HG03442 (cell line): ENCODE measurements around the gene C22orf39.
"Not testable (repeated sequence)": the region's sequence is repeated elsewhere in the genome, so short reads cannot be mapped to it uniquely, and the experiment has no call there.

Experiments
- ATAC-seq: cut with Tn5 transposase; IDR thresholded peaks from one replicate; pipeline ENCODE4 v1.9.1; 2021; ENCODE audit warnings: mild to moderate bottlenecking, moderate library complexity; ENCODE audit not compliant: unreplicated experiment

The C22orf39 gene

GRCh38 chr22:19455033-19455432 is 7.5 kb upstream of the C22orf39 start:
- ATAC-seq, result no peak

GRCh38 chr22:19454156-19454555 is 6.6 kb upstream of the C22orf39 start:
- no peak for ATAC-seq

- no peak for ATAC-seq
Observed at GRCh38 chr22:19453718-19454117, 6.2 kb upstream of the C22orf39 start.

- ATAC-seq, result no peak
Observed at GRCh38 chr22:19451570-19451969, 4.1 kb upstream of the C22orf39 start.

DNA sequence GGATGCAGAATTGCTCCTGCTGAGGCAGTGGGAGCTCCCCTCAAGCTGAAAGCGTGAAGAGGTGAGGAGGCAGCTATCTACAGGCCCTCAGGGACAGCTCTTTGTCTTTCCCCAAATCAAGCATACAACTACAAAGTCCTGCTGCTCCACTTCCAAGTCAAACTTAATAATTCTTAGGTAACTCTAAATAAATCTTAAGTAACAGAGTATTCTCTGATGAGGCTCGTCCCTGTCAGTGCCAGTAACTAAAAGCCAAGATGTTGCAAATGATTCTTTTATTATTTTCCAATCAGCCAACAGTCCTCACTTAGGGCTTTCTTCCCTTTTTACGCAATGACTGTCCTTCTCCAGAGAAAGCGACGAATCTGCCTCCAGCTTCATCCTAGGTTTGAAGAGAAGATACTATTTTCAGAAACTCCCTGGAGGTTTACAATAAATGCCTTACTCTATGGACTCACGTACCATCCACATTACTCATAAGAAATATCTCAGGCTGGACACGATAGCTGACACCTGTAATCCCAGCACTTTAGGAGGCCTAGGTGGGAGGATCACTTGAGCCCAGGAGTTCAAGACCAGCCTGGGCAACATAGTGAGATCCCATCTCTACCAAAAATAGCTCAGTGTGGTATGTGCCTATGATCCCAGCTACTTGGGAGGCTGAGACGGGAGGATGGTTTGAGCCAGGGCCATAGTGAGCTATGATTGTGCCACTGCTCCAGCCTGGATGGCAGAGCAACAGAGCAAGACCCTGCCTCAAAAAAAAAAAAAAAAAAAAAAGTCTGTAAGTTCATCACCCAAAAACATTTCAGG is 3.1 kb upstream of the C22orf39 start:
- ATAC-seq, result no peak

GRCh38 chr22:19449422-19449767 is 1.9 kb upstream of the C22orf39 start:
- ATAC-seq, result no peak

DNA sequence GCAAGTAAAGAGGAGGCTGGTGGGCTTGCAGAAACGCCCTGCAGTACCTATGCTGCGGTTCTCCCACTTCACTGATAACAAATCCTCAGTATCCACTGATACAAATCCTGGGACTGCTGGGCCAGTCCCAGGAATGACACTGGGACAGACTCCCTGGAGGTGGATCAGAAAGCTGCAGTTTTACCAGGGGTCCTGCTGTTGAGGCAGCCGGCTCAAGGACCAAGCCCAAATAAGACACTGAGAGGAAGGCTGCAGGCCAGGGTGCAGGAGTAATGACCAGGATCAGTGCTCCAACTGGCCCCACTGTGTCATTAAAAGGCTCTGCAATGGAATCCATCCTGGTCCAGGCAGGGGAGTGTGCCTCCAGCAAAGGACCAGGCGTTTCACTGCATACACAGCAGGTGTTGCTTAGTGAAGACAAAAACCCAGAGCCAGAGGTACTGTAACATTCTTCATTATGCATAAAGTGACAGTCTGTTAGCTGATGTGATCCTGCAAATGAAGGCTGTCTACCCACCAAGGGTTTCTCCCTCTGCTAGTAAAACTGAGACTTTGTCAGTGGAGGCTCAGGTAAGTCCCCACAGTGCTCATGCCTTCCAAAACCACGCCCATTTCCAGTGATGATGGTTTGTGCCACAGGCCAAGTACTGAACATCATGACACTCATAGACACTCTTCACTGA is 1.4 kb upstream of the C22orf39 start:
- peak; percentile 35 for ATAC-seq

GRCh38 chr22:19448076-19448607 is 631 bp upstream of the C22orf39 start:
- peak; percentile 26 for ATAC-seq

- no peak for ATAC-seq
Observed at GRCh38 chr22:19446603-19447329, 745 bp downstream of the C22orf39 start.

- ATAC-seq, result not testable (repeated sequence)
Observed at GRCh38 chr22:19445279-19445982, 2.1 kb downstream of the C22orf39 start.

- no peak for ATAC-seq
Observed at GRCh38 chr22:19443544-19444211, 3.8 kb downstream of the C22orf39 start.

DNA sequence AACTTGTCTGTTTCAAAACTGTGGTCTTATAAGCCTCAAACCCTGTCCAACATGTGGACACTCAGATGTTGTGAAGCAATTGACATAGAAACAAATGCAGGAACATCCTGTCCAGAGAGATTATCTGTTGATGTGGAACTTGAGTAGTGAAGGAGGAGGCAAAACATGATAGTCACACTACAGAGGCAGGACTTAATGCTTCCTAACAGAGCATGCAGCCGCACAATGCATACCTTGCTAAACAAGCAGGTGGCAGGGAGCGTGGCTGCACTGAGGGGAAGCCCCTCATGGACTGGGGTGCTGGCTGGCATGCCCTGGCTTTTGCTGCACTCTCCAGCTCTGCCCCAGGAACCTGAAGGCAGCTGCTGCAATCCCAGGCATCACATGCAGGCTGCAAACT is 5.3 kb downstream of the C22orf39 start:
- no peak for ATAC-seq

DNA sequence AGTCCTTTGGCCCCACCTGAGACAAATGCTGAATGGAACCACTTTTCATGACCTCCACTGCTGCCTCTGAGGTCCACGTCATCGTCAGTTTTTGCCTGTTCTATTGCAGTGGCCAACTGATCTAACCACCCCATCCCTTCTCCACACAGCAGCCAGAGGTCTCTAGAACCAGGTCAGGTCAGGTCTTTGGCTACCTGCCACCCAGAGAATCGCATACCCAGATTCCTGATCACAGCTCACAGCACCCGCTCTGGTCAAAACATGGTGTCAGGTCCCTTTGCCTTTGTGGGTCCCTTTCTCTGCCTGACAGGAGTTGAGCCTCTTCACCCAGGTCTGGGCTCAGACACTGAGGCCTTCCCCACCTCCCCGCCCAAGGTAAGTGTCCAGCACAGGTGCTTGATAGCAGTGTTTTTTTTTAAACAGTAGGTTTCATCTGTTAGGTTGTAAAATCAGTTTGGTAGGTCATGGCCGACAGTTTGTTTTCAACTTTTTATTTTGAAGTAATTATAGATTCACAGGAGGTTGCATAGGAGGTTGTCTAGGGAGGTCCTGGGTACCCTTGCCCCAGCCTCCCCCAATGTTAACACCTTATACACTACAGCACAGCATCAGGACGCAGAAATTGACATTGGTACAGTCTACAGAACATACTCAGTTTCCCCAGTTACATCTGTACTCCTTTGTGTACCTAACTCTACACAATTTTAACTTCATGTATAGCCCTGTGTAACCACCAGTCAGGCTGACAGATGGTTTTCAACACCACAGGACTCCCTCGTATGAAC is 6.9 kb downstream of the C22orf39 start:
- no peak for ATAC-seq

- no peak for ATAC-seq
Observed at GRCh38 chr22:19438298-19438697, 9.2 kb downstream of the C22orf39 start.

DNA sequence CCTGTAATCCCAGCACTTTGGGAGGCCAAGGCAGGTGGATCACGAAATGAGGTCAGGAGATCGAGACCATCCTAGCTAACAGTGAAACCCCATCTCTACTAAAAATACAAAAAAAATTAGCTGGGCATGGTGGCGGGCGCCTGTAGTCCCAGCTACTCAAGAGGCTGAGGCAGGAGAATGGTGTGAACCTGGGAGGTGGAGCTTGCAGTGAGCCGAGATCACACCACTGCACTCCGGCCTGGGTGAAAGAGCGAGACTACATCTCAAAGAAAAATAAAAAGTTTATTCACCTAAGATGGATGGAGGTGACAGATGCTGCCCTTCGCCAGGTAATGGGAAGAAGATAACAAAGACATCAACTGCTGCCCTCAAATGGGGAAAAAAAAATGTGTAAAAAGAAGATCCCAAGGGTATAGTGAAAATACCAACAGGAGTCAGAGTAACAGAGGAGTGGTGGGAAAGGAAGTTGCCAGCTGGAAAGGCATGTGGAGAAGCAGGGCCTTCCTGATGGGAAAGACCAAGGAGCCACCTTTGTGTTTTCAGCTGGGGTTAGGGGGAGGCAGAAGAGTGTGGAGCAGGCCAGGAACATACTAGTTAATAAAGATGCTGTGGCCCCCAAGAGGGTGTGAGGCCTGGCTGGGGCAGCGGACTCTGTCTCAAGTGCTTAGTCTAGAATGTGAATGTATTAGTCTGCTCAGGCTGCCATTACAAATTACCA is 10.9 kb downstream of the C22orf39 start:
- not testable (repeated sequence) for ATAC-seq

GRCh38 chr22:19434829-19435580 is 12.5 kb downstream of the C22orf39 start:
- ATAC-seq, result no peak

- no peak for ATAC-seq
Observed at GRCh38 chr22:19434401-19434800, 13.1 kb downstream of the C22orf39 start.
